HG03432 (cell line): Measurements from ENCODE around the gene NHS.

Experiments
- ATAC-seq: cut with Tn5 transposase; IDR thresholded peaks from one replicate; pipeline ENCODE4 v1.9.1; 2021; ENCODE audit warnings: mild to moderate bottlenecking, moderate library complexity; ENCODE audit not compliant: unreplicated experiment

The NHS gene

GRCh38 chrX:17707731-17708130, 332.7 kb downstream of the NHS start:
- no peak for ATAC-seq

DNA sequence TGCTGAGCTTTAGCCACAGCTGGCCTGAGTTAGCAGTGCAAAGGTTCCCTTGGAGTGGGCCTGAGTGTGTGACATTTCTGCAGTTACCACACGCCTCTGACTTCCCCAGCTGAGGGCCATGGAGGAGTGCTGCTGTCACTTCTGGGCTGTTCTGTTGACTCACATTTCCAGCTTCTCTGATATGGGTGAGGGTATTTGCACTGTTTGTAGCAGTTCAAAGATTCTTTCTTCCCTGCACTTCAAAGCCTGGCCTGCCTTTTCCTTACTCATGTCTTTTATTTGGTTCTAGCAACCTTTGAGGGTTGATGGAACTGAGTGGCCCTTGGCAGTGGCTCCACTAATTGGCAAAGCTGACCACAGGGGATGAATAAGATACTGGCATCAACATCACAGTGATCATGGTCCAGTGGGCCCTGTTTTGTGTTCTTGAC, 335.9 kb downstream of the NHS start:
- no peak for ATAC-seq

DNA sequence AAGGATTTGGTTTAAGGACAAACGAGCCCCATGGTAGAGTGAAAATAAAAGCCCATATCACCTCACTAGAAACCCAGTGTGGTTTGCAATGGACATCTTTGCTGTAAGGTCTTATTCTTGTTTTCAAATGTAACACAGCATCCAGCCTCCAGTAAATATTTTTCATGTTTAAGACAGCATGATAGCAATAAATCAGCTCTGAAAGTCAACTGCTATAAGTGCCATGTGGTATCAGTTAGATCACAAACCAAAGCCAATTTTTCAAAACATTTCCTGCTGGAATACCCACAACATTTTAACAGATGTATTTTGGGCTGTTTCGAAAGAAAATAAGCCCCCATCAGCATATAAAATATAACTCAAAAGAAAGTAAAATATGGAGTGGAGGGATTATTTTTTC, 338.3 kb downstream of the NHS start:
- ATAC-seq = no peak

- ATAC-seq = no peak
Observed at GRCh38 chrX:17718649-17719165, 343.7 kb downstream of the NHS start.

GRCh38 chrX:17719711-17720110, 344.7 kb downstream of the NHS start:
- ATAC-seq = no peak

- no peak for ATAC-seq
Observed at GRCh38 chrX:17721715-17722114, 346.7 kb downstream of the NHS start.

DNA sequence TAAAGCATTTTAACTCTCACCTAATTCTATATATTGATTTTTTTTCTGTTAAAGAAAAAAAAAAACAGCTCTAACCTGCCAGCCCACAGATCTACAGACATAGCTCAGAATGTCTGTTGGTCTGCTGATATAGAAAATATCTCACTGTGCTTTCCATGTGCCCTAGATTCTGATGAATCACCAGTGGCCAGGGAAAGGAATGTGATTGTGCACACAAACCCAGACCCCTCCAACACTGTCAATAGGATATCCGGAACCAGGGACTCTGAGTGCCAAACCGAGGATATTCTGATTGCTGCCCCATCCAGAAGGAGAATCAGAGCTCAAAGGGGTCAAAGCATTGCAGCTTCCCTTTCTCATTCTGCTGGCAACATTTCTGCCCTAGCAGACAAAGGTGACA, 350.2 kb downstream of the NHS start:
- ATAC-seq = no peak

DNA sequence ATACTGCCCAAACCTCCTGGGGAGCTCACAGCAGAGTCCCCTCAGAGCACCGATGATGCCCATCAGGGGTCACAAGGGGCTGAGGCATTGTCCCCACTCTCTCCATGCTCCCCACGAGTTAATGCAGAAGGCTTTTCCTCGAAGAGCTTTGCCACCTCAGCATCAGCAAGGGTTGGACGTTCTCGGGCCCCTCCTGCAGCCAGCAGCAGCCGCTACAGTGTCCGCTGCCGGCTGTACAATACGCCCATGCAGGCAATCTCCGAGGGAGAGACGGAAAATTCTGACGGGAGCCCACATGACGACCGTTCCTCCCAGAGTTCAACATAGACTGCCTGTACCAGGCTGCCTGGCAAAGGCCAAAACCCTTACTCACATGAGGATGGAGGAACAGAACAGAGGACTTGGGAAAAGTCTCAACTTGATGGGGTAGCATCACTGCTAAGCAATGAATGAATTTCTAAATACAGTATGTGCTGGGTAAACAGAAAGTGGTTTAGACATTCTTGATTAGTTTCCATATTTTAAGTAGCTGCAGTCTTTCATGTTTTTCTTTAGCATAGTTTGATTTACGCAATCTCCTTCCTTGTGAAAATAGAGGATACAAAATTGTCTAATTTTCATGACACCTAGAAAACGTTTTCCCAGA, 357.3 kb downstream of the NHS start:
- ATAC-seq = no peak

- no peak for ATAC-seq
Observed at GRCh38 chrX:17735406-17735805, 360.4 kb downstream of the NHS start.

- ATAC-seq = no peak
Observed at GRCh38 chrX:17736478-17736855, 361.5 kb downstream of the NHS start.

DNA sequence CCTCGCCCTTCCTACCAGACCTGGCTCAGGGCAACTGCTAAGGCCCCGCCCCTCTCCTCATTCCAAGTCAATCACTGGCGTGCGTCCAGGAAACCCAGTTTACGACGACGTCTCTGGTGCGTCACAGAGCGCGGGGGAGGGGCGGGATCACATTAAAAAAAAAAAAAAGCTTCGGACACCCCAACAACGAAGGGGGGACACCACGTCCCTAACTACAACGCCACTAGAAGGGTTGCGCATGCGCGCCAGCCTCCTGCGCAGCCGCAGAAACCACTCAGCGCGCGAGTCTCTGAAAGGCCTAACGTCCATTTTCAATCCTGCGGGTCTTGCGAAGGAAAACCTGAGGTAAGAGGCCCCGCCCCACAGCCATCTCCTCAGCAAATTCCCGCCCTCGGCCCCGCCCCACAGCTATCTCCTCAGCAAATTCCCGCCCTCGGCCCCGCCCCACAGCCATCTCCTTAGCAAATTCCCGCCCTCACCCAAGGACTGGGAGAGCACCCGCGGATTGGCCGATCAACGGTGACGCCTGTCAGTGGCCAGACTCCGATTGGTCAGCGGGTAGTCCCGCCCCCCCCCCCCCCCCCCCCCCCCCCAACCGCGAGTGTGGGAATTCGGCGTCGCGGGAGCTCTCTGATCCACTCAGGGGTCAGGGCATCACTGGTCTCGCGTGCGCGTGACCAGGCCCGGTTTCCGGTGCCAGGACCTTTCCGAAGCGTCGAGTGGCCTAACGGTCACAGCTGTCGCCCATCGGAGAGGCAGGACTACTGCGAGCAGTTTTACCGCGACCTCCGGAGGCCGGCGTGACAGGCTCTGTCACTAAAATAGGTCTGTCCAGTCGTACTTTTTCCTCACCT, 362.1 kb downstream of the NHS start, which contains the start of gene SCML1:
Gene SCML1 (plus strand): TSS at position 638 of the 854 bp plus-strand sequence. CDS start 6,694 bp downstream, outside the sequence.
- ATAC-seq = peak; percentile 79

DNA sequence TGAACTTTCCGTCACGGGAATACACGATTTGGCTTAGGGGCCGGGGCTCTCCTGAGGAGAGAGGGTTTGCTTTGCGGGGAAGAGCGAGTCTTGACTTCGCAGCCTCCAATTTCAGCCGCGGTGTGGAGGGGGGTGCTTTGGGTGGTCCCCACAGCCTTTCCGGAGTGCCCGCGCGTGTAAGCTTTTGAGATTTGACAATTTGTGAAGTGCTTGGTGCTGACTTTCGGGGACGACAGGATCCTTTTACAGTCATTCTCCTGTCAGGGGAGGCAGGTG, 362.6 kb downstream of the NHS start:
- ATAC-seq = peak; percentile 1

DNA sequence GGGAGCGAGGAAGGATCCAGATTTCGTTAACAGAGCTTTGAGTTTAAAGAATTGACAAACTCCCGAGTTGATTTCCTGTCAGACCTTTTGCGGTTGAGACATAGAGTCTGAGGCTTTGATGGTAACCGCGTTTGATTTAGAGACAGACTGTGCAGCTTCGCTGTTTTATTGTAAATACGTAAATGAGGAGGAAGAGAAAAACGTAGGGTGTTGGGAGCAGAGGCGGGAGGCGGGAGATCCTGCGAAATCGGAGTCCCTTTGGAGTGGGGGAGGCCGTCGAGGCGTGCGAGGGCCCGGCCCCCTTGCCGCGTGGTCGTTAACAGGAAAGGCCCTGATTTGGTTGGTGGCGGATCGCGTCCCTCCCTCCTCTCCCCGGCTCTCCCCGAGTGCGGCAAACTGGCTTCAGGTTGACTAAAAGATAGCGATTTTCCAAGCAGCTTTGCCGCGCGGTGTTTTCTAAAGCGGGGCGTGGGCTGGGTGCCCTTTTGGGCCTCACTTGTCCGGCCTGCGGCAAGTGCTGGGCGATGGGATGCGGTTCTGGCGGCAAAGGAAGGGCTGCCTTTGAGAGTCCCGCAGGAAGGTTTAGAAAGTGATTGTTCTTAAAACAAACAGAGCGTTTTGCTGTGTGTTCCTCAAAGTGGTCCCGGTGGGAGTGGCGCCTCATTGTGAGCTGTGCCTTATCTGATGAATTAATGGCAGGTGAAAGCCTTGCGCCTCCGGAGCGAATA, 363.1 kb downstream of the NHS start:
- no peak for ATAC-seq

DNA sequence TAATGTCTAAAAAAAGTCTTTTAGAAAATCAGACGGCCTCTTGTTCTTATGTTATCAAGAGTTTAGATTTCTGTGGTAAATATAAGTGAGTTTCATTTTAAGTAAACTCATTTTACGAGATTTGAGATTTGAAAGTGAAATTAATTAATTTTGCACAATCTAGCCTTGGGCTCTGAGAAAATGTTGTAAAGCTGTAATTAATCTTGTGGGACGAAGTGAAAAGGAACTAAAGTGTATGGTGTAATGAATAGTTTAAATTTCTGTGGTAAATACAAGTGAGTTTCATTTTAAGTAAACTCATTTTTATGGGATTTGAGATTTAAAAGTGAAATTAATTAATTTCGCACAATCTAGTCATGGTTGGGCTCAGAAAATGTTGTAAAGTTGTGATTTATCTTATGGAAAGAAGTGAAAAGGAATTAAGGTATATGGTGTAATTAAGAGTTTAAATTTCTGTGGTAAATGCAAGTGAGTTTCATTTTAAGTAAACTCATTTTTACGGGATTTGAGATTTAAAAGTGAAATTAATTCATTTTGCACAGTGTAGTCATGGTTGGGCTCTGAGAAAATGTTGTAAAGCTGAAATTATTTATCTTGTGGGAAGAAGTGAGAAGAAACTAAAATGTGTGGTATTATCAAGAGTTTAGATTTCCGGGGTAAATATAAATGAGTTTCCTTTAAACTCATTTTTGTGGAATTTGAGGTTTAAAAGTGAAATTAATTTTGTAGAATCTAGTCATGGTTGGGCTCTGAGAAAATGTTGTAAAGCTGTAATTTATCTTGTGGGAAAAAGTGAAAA, 363.9 kb downstream of the NHS start:
- no peak for ATAC-seq

DNA sequence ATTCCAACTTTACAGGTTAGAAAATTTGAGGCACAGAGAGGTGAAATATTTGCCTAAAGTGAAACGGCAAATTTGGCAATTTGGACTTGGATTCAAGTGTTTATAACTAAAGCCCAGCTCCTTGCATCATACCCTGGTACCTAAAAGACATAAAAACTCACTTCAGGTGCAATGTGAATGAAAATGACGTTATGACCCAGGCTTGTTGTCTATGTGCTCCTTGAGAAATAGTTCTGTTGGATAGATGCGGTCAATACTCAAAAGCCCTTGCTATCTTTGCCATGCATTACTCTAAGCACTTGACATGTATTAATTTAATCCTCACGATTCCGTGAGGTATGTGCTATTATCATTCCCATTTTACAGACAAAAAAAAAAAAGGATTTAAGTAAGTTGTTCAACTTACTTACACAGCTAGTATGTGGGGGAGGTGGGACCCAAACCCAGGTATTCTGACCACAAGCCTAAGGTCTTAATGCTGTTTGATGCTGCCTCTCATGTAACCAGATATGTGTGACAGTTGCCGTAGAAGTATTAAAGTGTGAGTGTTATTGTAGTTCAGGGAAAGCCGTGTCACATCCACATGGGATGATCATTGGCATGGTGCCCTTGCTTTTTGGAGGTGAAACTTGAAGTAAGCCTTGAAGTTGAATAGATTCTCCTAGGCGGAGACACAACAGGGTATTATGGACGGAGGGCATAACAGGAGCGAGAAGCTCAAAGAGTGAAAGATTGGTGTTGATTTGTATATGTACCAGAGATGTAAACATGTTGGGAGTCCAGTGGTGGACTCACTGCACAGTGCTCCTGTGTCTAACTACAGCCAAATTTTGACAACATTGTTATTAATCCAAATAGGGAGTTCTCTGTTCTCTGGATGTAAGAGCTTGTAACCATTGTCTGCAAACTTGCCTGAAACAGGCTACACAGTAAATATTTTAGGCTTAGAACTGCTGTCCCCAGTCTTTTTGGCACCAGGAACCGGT, 365.4 kb downstream of the NHS start:
- ATAC-seq = no peak

GRCh38 chrX:17741123-17741511, 366.1 kb downstream of the NHS start:
- ATAC-seq = no peak

GRCh38 chrX:17743913-17744312, 368.9 kb downstream of the NHS start:
- ATAC-seq = no peak

- no peak for ATAC-seq
Observed at GRCh38 chrX:17744896-17745523, 370.0 kb downstream of the NHS start.

GRCh38 chrX:17747692-17748091, 372.7 kb downstream of the NHS start:
- ATAC-seq = no peak
